Choroid plexus epithelial cell (primary cell): Measurements from ENCODE around the gene VAV1.

ENCODE experiments used
- DNase-seq: peaks from one replicate; pipeline ENCODE4 v3.0.0-alpha.2; 2010; ENCODE audit warnings: low read depth
- H3K4me3 ChIP-seq: 2 replicates; pipeline ENCODE4 v1.5.1; 2011; ENCODE audit warnings: low read depth, mild to moderate bottlenecking, control low read depth, low read length, moderate library complexity
- TF ChIP-seq, protein P1 (sequence below): conservative IDR thresholded peaks from 2 replicates; pipeline ENCODE4 v1.5.1; 2011; ENCODE audit warnings: low read depth, mild to moderate bottlenecking, control low read depth, inconsistent platforms, low read length, moderate library complexity

The VAV1 gene

GRCh38 chr19:6856749-6857372, 84.4 kb downstream of the VAV1 start:
- H3K4me3 ChIP-seq: no peak overlapping the region
- DNase-seq: no peak
- TF ChIP-seq, protein P1, sequence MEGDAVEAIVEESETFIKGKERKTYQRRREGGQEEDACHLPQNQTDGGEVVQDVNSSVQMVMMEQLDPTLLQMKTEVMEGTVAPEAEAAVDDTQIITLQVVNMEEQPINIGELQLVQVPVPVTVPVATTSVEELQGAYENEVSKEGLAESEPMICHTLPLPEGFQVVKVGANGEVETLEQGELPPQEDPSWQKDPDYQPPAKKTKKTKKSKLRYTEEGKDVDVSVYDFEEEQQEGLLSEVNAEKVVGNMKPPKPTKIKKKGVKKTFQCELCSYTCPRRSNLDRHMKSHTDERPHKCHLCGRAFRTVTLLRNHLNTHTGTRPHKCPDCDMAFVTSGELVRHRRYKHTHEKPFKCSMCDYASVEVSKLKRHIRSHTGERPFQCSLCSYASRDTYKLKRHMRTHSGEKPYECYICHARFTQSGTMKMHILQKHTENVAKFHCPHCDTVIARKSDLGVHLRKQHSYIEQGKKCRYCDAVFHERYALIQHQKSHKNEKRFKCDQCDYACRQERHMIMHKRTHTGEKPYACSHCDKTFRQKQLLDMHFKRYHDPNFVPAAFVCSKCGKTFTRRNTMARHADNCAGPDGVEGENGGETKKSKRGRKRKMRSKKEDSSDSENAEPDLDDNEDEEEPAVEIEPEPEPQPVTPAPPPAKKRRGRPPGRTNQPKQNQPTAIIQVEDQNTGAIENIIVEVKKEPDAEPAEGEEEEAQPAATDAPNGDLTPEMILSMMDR: no peak

DNA sequence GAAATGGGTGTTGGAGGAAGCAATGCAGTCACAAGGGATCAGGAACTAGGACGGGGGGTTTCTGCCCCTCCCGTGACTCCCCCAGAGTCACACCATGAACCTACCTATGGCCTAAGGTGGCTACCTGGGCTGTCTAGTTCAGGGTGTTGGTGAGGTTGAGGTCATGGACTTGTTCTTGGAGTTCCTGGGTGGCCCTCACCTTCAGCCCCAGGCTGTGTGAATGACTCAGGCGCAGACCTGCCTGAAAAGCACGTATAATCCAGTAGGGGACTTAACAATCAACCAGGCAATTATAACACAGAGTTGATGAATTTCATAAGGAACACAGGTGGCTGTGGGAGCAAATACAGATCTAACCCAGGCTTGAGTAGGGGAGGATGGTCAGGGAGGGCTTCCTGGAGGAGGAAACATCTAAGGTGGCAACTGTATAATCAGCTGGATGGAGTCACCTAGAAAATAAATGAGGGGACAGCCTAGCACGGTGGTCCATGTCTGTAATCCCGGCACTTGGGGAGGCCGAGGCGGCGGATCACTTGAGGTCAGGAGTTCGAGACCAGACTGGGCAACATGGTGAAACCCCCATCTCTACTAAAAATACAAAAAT, 89.3 kb downstream of the VAV1 start:
- TF ChIP-seq, protein P1: no peak
- DNase-seq: no peak
- H3K4me3 ChIP-seq: no peak overlapping the region

- peak overlapping the region; percentile 44 for H3K4me3 ChIP-seq
- peak; percentile 85 for DNase-seq
- TF ChIP-seq, protein P1: peak; percentile 93
These were observed 90.2 kb downstream of the VAV1 start for GRCh38 chr19:6862673-6863078.

GRCh38 chr19:6864325-6864940, 91.9 kb downstream of the VAV1 start:
- H3K4me3 ChIP-seq: no peak overlapping the region
- TF ChIP-seq, protein P1: no peak
- no peak for DNase-seq

- no peak for DNase-seq
- no peak overlapping the region for H3K4me3 ChIP-seq
- TF ChIP-seq, protein P1: no peak
These were observed 93.3 kb downstream of the VAV1 start for GRCh38 chr19:6865849-6866248.

DNA sequence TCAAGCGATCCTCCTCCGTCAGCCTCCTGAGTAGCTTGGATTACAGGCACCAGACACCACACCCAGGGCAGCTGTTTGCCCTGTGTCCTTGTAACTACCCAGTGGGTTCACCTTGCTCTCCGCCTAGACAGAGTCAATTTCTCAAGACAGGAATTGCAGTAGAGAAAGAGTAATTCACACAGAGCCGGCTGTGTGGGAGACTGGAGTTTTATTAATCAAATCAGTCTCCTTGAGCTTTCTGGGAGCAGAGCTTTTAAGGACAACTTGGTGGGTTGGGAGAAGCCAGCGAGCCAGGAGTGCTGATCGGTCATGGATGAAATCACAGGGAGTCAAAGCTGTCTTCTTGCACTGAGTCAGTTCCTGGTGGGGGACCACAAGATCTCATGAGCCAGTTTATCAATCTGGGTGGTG, 94.2 kb downstream of the VAV1 start:
- no peak for DNase-seq
- no peak overlapping the region for H3K4me3 ChIP-seq
- TF ChIP-seq, protein P1: no peak
